ENCODE results near the gene PDZD4. TPM values are rescaled to one million over a fixed set of nuclear protein-coding genes. Genes with fewer than 3 reads are reported as not detected.

The PDZD4 gene
- total RNA-seq, 4 donors from 2014 or later: 2.0 to 6.3 (median 3.0) TPM

DNA sequence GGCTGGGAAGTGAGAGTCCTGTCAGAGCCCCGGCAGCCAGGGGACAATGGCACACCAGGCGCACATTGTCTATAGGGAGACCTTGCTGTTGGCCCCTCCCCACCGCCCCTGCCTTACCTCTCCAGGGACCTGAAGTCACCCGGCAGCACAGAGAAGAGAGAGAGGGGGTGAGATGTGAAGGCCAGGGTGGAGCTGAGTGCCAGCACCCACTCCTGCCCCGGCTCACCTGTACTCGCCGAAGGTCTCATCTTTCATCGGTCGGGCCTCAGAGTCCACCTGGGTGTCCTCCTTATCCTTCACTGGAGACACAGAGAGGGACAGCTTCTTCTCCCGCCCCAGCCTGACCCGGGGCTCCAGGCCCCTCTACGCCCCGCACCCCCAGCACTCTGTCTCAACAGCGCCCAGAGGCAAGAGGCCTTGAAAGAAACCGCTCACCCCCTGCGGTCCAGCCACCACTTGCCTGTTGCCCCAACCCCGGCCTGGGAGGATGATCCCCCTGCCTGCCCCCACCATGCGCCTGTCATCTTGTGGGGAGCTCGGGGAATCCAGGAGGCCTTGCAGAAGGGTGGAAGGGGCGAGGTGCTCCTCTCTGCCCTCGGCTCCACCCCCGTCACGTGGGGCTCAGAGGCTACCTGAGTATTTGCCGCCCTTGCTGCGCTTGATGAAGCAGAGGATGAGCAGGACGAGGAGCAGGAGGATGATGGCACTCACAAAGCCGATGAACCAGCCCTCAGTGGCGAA, 33.1 kb upstream of the PDZD4 start:
- Histone ChIP-seq H3K27me3 (peaks cover 4% of the 10 kb centered on the region), H3K9me3 (no peaks in the 10 kb centered on the region), H3K36me3 (no peaks in the 10 kb centered on the region), H3K4me3 (no peak overlapping the region), H3K27ac (no peak overlapping the region), H3K4me1 (no peaks in the 10 kb centered on the region)
- WGBS: 73% methylated on average over 12 of the region's 28 CpGs
- TF ChIP-seq POLR2AphosphoS5 (IDR thresholded peaks at IDR 0.05): no peak
- no peak for TF ChIP-seq POLR2A (IDR thresholded peaks at IDR 0.05)
- TF ChIP-seq EP300 (IDR thresholded peaks at IDR 0.05): no peak
- TF ChIP-seq, protein P1, sequence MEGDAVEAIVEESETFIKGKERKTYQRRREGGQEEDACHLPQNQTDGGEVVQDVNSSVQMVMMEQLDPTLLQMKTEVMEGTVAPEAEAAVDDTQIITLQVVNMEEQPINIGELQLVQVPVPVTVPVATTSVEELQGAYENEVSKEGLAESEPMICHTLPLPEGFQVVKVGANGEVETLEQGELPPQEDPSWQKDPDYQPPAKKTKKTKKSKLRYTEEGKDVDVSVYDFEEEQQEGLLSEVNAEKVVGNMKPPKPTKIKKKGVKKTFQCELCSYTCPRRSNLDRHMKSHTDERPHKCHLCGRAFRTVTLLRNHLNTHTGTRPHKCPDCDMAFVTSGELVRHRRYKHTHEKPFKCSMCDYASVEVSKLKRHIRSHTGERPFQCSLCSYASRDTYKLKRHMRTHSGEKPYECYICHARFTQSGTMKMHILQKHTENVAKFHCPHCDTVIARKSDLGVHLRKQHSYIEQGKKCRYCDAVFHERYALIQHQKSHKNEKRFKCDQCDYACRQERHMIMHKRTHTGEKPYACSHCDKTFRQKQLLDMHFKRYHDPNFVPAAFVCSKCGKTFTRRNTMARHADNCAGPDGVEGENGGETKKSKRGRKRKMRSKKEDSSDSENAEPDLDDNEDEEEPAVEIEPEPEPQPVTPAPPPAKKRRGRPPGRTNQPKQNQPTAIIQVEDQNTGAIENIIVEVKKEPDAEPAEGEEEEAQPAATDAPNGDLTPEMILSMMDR (IDR thresholded peaks at IDR 0.05): no peak
- DNase-seq (ENCODE audit: low spot score in 2 of 2): no peak

DNA sequence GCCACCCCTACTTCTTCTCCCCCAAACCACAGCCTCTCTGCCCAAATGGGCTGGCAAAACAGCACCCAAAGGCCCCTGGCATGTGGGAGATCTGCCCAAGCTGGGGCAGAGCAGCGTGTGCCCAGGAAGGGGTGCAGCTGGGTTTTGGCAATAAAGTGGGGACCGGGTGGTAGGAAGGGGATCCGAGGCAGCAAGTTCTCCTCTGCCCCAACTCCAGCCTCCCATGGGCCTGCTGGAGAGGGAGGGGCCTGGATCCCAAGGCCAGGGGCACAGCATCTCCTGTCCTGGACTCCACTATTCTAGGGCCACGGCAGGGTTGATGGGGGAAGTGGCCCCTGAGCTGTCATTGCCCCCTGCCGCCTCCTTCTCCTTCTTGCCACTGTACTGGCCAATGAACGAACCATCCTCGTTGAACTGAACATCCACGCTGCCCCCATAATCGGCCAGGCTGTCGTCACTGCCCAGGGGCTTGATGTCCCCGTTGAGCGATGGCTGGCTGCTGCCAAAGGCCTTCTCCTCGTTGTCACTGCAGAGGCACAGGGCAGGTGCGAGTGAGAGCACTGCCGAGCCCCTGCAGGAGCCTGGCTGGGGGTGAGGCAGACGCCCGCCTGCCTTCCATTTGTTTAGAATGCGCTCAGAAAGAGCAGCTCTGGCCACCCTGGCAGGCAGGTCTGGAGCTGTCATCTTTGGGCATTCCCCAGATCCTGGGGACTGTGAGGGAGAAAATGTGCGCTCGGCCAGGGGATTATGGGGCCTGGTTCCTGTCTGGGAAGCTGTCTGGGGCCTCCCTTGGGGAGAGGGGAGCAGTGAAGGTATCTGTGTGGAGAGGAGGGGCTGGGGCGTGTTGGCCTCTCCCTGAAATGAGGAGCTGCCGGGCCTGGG, 32.3 kb upstream of the PDZD4 start:
- no peaks in the 10 kb centered on the region for H3K4me1 ChIP-seq
- no peak for TF ChIP-seq EP300 (IDR thresholded peaks at IDR 0.05)
- no peak for TF ChIP-seq POLR2A (IDR thresholded peaks at IDR 0.05)
- TF ChIP-seq, protein P1 (IDR thresholded peaks at IDR 0.05): no peak
- no peak for TF ChIP-seq POLR2AphosphoS5 (IDR thresholded peaks at IDR 0.05)
- no peaks in the 10 kb centered on the region for H3K9me3 ChIP-seq
- no peak for DNase-seq (ENCODE audit: low spot score in 2 of 2)
- peaks cover 4% of the 10 kb centered on the region for H3K27me3 ChIP-seq
- H3K4me3 ChIP-seq: no peak overlapping the region
- 68% methylated on average over 21 of the region's 22 CpGs for WGBS
- no peak overlapping the region for H3K27ac ChIP-seq
- no peaks in the 10 kb centered on the region for H3K36me3 ChIP-seq

DNA sequence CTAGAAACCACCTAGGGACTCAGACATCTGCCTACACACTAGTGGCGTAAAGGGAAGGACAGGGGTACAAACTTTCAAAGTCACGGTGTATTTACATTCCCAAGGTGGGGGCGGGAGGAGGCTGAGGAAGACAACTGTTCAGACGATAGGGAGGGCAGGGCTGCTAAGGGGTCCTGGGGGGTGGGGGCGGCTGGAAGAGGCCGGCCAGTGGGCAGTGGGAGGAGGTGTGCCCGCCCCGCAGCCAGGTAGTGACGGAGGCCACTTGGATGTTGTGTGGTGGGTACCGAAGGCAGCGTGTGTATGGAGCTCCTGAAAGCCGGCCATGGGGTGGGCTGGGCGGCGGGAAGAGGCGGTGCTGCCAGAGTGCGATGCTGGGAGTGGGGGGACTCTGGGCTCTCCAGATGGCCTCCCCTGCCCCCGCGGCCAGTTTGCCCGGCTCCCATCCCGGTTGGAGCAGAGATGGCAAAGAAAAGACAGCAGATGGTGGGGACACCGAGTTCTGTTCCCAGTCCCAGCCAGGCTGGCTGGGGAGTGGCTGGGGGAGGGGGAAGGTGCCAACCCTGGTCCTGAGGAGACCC, 31.5 kb upstream of the PDZD4 start:
- H3K4me1 ChIP-seq: no peaks in the 10 kb centered on the region
- WGBS: 78% methylated on average over 21 of the region's 21 CpGs
- H3K4me3 ChIP-seq: no peak overlapping the region
- H3K36me3 ChIP-seq: no peaks in the 10 kb centered on the region
- no peak for DNase-seq (ENCODE audit: low spot score in 2 of 2)
- TF ChIP-seq, protein P1 (IDR thresholded peaks at IDR 0.05): no peak
- TF ChIP-seq POLR2A (IDR thresholded peaks at IDR 0.05): no peak
- H3K27ac ChIP-seq: no peak overlapping the region
- peaks cover 4% of the 10 kb centered on the region for H3K27me3 ChIP-seq
- no peaks in the 10 kb centered on the region for H3K9me3 ChIP-seq

DNA sequence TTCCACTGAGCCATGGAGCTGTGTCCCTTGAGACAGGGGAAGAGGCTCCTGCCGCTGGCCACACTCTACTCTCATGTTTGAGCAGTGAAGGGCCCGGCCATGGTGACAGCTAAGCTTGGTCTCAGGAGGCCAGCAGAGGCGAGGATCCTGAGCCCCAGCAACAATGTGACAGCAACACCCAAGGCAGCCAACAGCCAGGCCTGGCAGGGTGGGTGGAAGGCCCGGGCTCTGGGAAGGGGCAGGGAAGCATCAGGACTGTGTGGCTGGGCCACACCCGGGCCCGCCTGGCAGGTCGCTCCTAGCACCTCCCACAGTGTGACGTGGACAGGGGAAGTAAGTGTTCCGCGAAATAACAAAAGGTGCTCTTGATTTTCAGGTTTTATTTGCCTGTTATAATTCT, 30.8 kb upstream of the PDZD4 start:
- Histone ChIP-seq H3K4me1 (no peaks in the 10 kb centered on the region), H3K4me3 (no peak overlapping the region), H3K9me3 (no peaks in the 10 kb centered on the region), H3K27me3 (peaks cover 4% of the 10 kb centered on the region), H3K27ac (no peak overlapping the region), H3K36me3 (no peaks in the 10 kb centered on the region)
- no peak for TF ChIP-seq POLR2A (IDR thresholded peaks at IDR 0.05)
- DNase-seq (ENCODE audit: low spot score in 2 of 2): no peak
- 69% methylated on average over 9 of the region's 10 CpGs for WGBS

DNA sequence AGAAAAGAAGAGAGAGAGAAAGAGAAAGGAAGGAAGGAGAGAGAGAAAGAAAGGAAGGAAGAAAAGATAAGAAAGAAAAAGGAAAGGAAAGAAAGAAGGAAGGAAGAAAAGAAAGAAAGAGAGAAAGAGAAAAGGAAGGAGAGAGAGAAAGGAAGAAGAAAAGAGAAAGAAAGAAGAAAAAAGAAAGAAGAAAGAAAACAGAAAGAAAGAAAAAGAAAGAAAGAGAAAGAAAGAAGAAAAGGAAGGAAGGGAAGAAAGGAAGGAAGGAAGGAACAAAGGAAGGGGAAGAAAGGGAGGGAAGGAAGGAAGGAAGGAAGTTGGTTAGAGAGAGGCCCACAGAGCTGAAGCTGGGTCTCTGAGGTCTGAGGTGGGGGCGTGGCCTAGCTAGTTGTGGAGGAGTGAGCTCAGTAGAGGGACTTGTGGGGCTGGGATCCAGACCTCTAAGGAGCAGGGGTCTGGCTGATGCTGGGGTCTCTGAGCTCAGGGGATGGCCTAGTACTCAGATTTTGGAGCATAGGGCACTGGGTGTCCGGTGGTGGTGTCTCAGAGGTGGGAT, 27.1 kb upstream of the PDZD4 start:
- 83% methylated on average over 2 of the region's 2 CpGs for WGBS
- TF ChIP-seq POLR2AphosphoS5 (IDR thresholded peaks at IDR 0.05) (no peak), EP300 (IDR thresholded peaks at IDR 0.05) (no peak)
- TF ChIP-seq, protein P1 (IDR thresholded peaks at IDR 0.05): no peak
- Histone ChIP-seq H3K27ac (no peak overlapping the region), H3K4me1 (no peaks in the 10 kb centered on the region), H3K9me3 (no peaks in the 10 kb centered on the region), H3K4me3 (no peak overlapping the region), H3K27me3 (peaks cover 4% of the 10 kb centered on the region), H3K36me3 (no peaks in the 10 kb centered on the region)
- no peak for DNase-seq (ENCODE audit: low spot score in 2 of 2)
